T-helper 2 cell (primary cell): Measurements from ENCODE around the gene GUCD1.
"Not testable (repeated sequence)": the region's sequence is repeated elsewhere in the genome, so short reads cannot be mapped to it uniquely, and the experiment has no call there.

ENCODE experiments used
- DNase-seq, 5 experiments: peaks; one replicate each; pipeline versions ENCODE4 v3.0.0 to v3.0.0-alpha.2; 2012 to 2022

GUCD1 gene

GRCh38 chr22:24563246-24563645 is 8.3 kb upstream of the GUCD1 start:
- no peak for DNase-seq

GRCh38 chr22:24559471-24559870 is 4.5 kb upstream of the GUCD1 start:
- no peak for DNase-seq

GRCh38 chr22:24555165-24556039 is 464 bp upstream of the GUCD1 start, which contains the start of gene SNRPD3:
SNRPD3 (plus strand) TSS chr22:24555999; CDS start chr22:24557675, 1,676 bp downstream.
- peak; percentile 96 to 100 (median 99) for DNase-seq

GRCh38 chr22:24553597-24554312 is 1.2 kb downstream of the GUCD1 start:
- DNase-seq: peak in 1 of 5 experiments; percentile 15

GRCh38 chr22:24552503-24553286 is 2.2 kb downstream of the GUCD1 start:
- peak in 1 of 5 experiments; percentile 16 for DNase-seq

- no peak for DNase-seq
Observed at GRCh38 chr22:24550902-24551435, 4.0 kb downstream of the GUCD1 start.

- no peak for DNase-seq
Observed at GRCh38 chr22:24550028-24550901, 4.7 kb downstream of the GUCD1 start.

- no peak for DNase-seq
Observed at GRCh38 chr22:24548812-24549211, 6.1 kb downstream of the GUCD1 start.

- DNase-seq: no peak
Observed at GRCh38 chr22:24543679-24544243, 11.2 kb downstream of the GUCD1 start.

- DNase-seq: no peak
Observed at GRCh38 chr22:24543185-24543601, 11.7 kb downstream of the GUCD1 start.

- DNase-seq: no peak
Observed at GRCh38 chr22:24542641-24543040, 12.3 kb downstream of the GUCD1 start.

- DNase-seq: no peak
Observed at GRCh38 chr22:24541681-24542515, 13.0 kb downstream of the GUCD1 start.

GRCh38 chr22:24540470-24540869 is 14.5 kb downstream of the GUCD1 start:
- DNase-seq: no peak

- no peak for DNase-seq
Observed at GRCh38 chr22:24536089-24536488, 18.8 kb downstream of the GUCD1 start.

GRCh38 chr22:24535348-24535747 is 19.6 kb downstream of the GUCD1 start:
- DNase-seq: no peak

- DNase-seq: no peak
Observed at GRCh38 chr22:24532075-24532474, 22.9 kb downstream of the GUCD1 start.

GRCh38 chr22:24530968-24531367 is 24.0 kb downstream of the GUCD1 start:
- DNase-seq: not testable (repeated sequence)

GRCh38 chr22:24529898-24530297 is 25.0 kb downstream of the GUCD1 start:
- no peak for DNase-seq

GRCh38 chr22:24526191-24526590 is 28.7 kb downstream of the GUCD1 start:
- DNase-seq: no peak

- DNase-seq: peak; percentile 30 to 89 (median 58)
Observed at GRCh38 chr22:24525416-24526037, 29.4 kb downstream of the GUCD1 start.
